Measurements from ENCODE around the gene PADI4.

DNA sequence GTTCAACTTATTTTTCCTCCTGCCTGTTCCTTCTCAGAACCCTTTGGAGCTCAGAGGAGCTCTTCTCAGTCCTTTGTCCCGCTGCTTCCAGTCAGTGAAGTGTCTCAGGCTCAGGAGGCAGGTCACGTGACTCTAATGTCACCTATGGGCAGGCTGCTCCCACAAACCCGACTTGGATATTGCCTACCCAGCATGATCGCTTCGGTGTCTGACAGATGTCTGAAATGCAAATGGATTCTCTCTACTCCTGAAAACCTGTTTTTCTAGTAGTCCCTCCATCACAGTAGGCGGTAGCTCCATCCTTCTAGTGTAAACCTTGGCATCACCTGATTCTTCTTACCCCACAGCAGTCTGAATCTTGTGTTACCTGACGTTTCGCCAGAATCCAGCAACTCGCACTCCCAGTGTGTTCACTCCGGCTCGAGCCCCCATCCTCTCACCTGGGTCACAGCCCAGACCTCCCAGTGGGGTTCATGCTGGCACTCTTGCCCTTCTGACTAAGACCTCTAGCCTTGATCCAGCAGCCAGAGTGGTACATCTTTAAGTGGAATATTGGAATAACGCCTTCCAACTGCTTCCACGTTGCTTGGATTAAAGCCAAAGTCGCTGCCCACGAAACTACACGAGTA lies 69.4 kb downstream of the PADI4 start:
- TF ChIP-seq, protein P1, sequence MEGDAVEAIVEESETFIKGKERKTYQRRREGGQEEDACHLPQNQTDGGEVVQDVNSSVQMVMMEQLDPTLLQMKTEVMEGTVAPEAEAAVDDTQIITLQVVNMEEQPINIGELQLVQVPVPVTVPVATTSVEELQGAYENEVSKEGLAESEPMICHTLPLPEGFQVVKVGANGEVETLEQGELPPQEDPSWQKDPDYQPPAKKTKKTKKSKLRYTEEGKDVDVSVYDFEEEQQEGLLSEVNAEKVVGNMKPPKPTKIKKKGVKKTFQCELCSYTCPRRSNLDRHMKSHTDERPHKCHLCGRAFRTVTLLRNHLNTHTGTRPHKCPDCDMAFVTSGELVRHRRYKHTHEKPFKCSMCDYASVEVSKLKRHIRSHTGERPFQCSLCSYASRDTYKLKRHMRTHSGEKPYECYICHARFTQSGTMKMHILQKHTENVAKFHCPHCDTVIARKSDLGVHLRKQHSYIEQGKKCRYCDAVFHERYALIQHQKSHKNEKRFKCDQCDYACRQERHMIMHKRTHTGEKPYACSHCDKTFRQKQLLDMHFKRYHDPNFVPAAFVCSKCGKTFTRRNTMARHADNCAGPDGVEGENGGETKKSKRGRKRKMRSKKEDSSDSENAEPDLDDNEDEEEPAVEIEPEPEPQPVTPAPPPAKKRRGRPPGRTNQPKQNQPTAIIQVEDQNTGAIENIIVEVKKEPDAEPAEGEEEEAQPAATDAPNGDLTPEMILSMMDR (IDR thresholded peaks at IDR 0.05), result no peak
- TF ChIP-seq POLR2A (IDR thresholded peaks at IDR 0.05), result no peak

All from testis (tissue), 2 donors.